Measurements from ENCODE around the gene PDP2. TPM values are rescaled to one million over a fixed set of nuclear protein-coding genes. Genes with fewer than 3 reads are reported as not detected.

The PDP2 gene
- total RNA-seq, 1 donor from 2014 or later, result 9.0 TPM

DNA sequence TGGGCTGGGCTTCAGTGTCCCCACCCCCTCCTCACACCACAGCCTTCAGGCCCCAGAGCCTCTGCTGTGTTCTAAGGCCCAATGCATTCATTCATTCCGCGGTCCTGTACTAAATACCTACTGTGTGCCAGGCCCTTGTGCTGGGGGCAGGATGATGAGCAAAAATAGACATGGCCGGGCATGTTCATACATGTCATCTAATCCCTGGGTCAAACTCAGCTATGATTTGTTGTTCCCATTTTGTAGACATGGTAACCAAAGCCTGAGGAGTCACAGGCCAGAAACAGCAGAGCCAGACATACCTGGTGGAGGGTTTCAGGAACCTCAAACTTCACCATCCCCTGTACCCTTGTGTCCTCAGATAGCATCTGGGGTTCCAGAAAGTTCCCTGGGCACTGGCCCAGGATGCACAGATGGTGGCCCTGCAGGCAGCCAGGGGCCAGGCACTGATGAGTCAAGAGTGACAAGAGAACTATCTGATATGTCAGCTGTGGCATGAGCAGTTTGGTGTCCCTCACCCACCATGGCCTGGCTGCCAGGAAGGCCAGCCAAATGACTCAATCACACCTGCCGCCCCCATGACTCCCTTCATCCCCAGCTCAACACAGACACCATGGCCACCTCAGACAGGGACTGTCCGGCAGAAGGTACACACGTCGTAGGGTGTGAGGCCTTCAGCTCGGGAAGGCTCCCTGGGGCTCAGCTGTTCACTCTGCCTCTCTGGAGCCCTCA, 47.8 kb downstream of the PDP2 start:
- H3K9me3 Mint-ChIP-seq (ENCODE audit: low read depth), result no peaks in the 10 kb centered on the region

DNA sequence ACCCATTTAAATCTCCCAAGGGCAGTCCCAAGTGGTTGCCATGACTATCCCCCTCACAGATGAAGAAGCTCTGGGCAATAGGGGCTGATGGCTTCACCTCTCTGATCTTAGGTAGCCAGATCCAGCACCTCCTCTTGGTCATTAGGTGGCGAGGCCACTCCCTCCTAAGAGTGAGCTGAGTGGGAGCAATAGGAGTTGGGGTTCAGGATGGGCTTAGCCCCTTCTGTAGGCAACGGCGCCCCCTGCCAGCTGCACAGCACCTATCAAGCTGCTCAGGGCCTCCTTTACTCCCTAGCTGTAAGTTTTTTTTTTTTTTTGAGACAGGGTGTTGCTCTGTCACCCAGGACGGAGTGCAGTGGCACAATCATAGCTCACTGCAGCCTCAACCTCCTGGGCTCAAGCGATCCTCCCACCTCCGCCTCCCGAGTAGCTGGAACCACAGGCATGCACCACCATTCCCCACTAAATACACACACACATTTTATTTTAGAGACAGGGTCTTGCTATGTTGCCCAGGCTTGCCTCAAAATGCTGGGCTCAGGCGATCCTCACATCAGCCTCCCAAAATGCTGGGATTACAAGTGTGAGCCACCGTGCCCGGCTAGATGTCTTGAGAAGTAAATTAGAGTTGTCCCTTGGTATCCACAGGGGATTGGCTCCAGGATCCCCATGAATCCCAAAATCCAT, 48.5 kb downstream of the PDP2 start:
- Mint-ChIP-seq H3K9me3 (ENCODE audit: low read depth) (no peaks in the 10 kb centered on the region), H3K4me1 (ENCODE audit: low read depth) (peaks cover 56% of the 10 kb centered on the region), H3K27me3 (ENCODE audit: low read depth) (peaks cover 3% of the 10 kb centered on the region), H3K4me3 (ENCODE audit: unreplicated experiment) (no peak overlapping the region), H3K36me3 (ENCODE audit: low read depth) (peaks cover 2% of the 10 kb centered on the region), H3K27ac (ENCODE audit: unreplicated experiment) (no peak overlapping the region)
- no peak for DNase-seq (ENCODE audit: low spot score)
- TF ChIP-seq, protein P1, sequence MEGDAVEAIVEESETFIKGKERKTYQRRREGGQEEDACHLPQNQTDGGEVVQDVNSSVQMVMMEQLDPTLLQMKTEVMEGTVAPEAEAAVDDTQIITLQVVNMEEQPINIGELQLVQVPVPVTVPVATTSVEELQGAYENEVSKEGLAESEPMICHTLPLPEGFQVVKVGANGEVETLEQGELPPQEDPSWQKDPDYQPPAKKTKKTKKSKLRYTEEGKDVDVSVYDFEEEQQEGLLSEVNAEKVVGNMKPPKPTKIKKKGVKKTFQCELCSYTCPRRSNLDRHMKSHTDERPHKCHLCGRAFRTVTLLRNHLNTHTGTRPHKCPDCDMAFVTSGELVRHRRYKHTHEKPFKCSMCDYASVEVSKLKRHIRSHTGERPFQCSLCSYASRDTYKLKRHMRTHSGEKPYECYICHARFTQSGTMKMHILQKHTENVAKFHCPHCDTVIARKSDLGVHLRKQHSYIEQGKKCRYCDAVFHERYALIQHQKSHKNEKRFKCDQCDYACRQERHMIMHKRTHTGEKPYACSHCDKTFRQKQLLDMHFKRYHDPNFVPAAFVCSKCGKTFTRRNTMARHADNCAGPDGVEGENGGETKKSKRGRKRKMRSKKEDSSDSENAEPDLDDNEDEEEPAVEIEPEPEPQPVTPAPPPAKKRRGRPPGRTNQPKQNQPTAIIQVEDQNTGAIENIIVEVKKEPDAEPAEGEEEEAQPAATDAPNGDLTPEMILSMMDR (IDR thresholded peaks at IDR 0.05), result peak; percentile 73

More for the DNA sequence above, 47.8 kb downstream of the PDP2 start:
- H3K36me3 Mint-ChIP-seq (ENCODE audit: low read depth), result peaks cover 2% of the 10 kb centered on the region
- H3K27me3 Mint-ChIP-seq (ENCODE audit: low read depth), result peaks cover 3% of the 10 kb centered on the region
- TF ChIP-seq, protein P1 (IDR thresholded peaks at IDR 0.05), result no peak
- H3K27ac Mint-ChIP-seq (ENCODE audit: unreplicated experiment), result no peak overlapping the region
- peaks cover 56% of the 10 kb centered on the region for H3K4me1 Mint-ChIP-seq (ENCODE audit: low read depth)
- H3K4me3 Mint-ChIP-seq (ENCODE audit: unreplicated experiment), result no peak overlapping the region
- DNase-seq (ENCODE audit: low spot score), result no peak

DNA sequence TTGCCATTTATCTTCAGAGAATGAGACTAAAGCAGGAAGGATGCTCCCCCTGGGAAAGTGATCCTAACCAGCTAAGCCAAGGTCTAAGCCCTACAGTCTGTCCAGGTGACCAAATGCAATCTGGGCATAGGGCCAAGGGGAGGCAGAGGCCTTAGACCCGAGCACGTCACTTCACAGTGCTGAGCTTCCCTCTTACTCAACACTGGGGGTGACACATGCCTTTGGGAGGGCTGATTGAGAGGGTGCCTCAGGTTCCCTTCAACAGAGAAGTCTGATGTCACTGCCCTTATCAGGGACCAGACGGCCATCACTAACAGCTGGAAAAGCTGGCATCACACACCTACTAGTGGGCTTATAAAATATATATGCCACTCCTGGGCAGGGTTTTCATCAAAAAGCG, 49.9 kb downstream of the PDP2 start:
- Mint-ChIP-seq H3K4me3 (ENCODE audit: unreplicated experiment) (no peak overlapping the region), H3K9me3 (ENCODE audit: low read depth) (no peaks in the 10 kb centered on the region), H3K4me1 (ENCODE audit: low read depth) (peaks cover 57% of the 10 kb centered on the region), H3K36me3 (ENCODE audit: low read depth) (peaks cover 2% of the 10 kb centered on the region), H3K27ac (ENCODE audit: unreplicated experiment) (no peak overlapping the region), H3K27me3 (ENCODE audit: low read depth) (peaks cover 3% of the 10 kb centered on the region)
- TF ChIP-seq, protein P1 (IDR thresholded peaks at IDR 0.05), result no peak
- no peak for DNase-seq (ENCODE audit: low spot score)

DNA sequence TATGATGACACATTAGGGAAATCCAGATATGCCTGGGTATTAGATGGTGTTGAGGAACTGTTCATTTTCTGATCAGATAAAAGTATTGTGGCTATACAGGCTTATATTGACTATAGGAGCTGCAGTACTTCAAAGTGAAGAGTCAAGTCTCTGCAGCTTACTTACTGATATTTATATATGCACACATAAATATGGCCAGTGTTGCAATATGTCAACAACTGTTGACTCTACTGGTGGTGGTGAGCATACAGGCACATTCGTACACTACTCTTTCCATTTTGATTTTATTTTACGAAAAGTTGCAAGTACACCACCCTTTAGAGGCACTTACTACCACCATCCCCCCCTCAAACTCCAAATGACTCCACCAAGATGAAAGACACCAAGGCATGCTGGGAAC, 51.4 kb downstream of the PDP2 start:
- Mint-ChIP-seq H3K4me3 (ENCODE audit: unreplicated experiment) (no peak overlapping the region), H3K27me3 (ENCODE audit: low read depth) (no peaks in the 10 kb centered on the region), H3K36me3 (ENCODE audit: low read depth) (peaks cover 2% of the 10 kb centered on the region), H3K27ac (ENCODE audit: unreplicated experiment) (no peak overlapping the region), H3K9me3 (ENCODE audit: low read depth) (no peaks in the 10 kb centered on the region), H3K4me1 (ENCODE audit: low read depth) (peaks cover 56% of the 10 kb centered on the region)
- no peak for DNase-seq (ENCODE audit: low spot score)
- TF ChIP-seq, protein P1 (IDR thresholded peaks at IDR 0.05), result no peak

DNA sequence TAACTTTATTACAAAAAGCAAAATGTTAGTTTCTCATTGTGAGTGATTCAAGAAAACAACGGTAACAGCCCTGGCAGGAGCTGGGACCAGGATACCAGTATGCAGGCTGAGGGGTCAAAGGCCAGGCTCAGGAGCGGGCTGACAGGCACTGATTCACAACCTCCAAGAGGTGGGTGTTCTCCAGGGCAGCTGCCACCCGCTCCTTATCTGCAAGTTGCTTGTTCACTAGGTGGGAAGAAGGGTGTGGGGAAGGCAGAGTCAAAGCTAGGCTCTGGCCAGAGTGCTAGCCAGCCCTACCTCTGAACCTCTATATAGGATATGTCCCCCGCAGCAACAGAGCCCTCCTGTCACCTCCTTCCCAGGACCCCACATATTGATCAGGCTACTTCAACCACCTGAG, 51.8 kb downstream of the PDP2 start:
- Mint-ChIP-seq H3K27ac (ENCODE audit: unreplicated experiment) (no peak overlapping the region), H3K4me3 (ENCODE audit: unreplicated experiment) (no peak overlapping the region), H3K4me1 (ENCODE audit: low read depth) (peaks cover 53% of the 10 kb centered on the region), H3K27me3 (ENCODE audit: low read depth) (no peaks in the 10 kb centered on the region), H3K36me3 (ENCODE audit: low read depth) (peaks cover 2% of the 10 kb centered on the region), H3K9me3 (ENCODE audit: low read depth) (no peaks in the 10 kb centered on the region)
- TF ChIP-seq, protein P1 (IDR thresholded peaks at IDR 0.05), result no peak
- no peak for DNase-seq (ENCODE audit: low spot score)
